Skeletal muscle satellite cell (primary cell): ENCODE measurements around the gene MAPK10.

Experiments used
- H3K27me3 ChIP-seq: 2 replicates; pipeline ENCODE4 v1.7.0; 2013; ENCODE audit warnings: low read length; ENCODE audit not compliant: control insufficient read depth, insufficient read depth
- H3K36me3 ChIP-seq: 2 replicates; pipeline ENCODE4 v1.7.0; 2013; ENCODE audit warnings: mild to moderate bottlenecking, control low read depth, low read length; ENCODE audit not compliant: insufficient read depth
- H3K4me1 ChIP-seq: 2 replicates; pipeline ENCODE4 v1.7.0; 2013; ENCODE audit warnings: low read length; ENCODE audit not compliant: control insufficient read depth, insufficient read depth
- H3K4me2 ChIP-seq: 2 replicates; pipeline ENCODE4 v1.7.0; 2013; ENCODE audit warnings: mild to moderate bottlenecking, low read length
- H3K4me3 ChIP-seq: 2 replicates; pipeline ENCODE4 v1.7.0; 2013; ENCODE audit warnings: low read length
- H3K9ac ChIP-seq: 2 replicates; pipeline ENCODE4 v1.7.0; 2013; ENCODE audit warnings: mild to moderate bottlenecking, low read depth, low read length, moderate library complexity
- H3K9me3 ChIP-seq: replicated peaks from 2 replicates; pipeline ENCODE4 v1.7.0; 2013; ENCODE audit warnings: mild to moderate bottlenecking, control low read depth, low read length

The MAPK10 gene

GRCh38 chr4:86004030-86004429 is 355.8 kb downstream of the MAPK10 start:
- Histone ChIP-seq H3K27me3 (no peaks in the 10 kb centered on the region), H3K4me1 (no peaks in the 10 kb centered on the region), H3K4me3 (no peak overlapping the region), H3K9ac (no peak overlapping the region), H3K9me3 (no peaks in the 10 kb centered on the region), H3K36me3 (peaks cover 15% of the 10 kb centered on the region), H3K4me2 (no peak overlapping the region)

- H3K36me3 ChIP-seq, result peaks cover 15% of the 10 kb centered on the region
- H3K4me3 ChIP-seq, result no peak overlapping the region
- no peaks in the 10 kb centered on the region for H3K4me1 ChIP-seq
- H3K4me2 ChIP-seq, result no peak overlapping the region
- no peaks in the 10 kb centered on the region for H3K9me3 ChIP-seq
- H3K9ac ChIP-seq, result no peak overlapping the region
- H3K27me3 ChIP-seq, result no peaks in the 10 kb centered on the region
Observed at GRCh38 chr4:86001591-86001990, 358.3 kb downstream of the MAPK10 start.

DNA sequence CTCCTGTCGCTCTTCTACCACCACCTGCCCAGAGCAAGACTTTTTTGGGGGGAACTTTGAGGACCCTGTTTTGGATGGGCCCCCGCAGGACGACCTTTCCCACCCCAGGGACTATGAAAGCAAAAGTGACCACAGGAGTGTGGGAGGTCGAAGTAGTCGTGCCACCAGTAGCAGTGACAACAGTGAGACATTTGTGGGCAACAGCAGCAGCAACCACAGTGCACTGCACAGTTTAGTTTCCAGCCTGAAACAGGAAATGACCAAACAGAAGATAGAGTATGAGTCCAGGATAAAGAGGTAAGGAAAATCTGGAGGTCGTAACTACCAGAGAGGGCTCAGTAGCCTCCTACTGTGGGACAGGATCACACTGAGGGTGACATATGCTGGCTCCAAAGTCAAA is 364.5 kb downstream of the MAPK10 start:
- Histone ChIP-seq H3K9ac (no peak overlapping the region), H3K9me3 (no peaks in the 10 kb centered on the region), H3K27me3 (no peaks in the 10 kb centered on the region), H3K4me2 (no peak overlapping the region), H3K4me1 (no peaks in the 10 kb centered on the region), H3K36me3 (peaks cover 12% of the 10 kb centered on the region), H3K4me3 (no peak overlapping the region)

DNA sequence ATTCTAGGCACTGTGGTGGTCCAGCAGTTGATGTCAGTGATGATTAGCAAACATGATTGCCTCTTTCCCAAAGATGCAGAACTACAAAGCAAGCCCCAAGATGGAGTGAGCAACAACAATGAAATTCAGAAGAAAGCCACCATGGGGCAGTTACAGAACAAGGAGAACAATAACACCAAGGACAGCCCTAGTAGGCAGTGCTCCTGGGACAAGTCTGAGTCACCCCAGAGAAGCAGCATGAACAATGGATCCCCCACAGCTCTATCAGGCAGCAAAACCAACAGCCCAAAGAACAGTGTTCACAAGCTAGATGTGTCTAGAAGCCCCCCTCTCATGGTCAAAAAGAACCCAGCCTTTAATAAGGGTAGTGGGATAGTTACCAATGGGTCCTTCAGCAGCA is 365.3 kb downstream of the MAPK10 start:
- H3K9ac ChIP-seq, result no peak overlapping the region
- H3K27me3 ChIP-seq, result no peaks in the 10 kb centered on the region

GRCh38 chr4:85993641-85994040 is 366.2 kb downstream of the MAPK10 start:
- H3K4me1 ChIP-seq, result no peaks in the 10 kb centered on the region
- H3K9me3 ChIP-seq, result no peaks in the 10 kb centered on the region
- H3K27me3 ChIP-seq, result no peaks in the 10 kb centered on the region
- H3K4me3 ChIP-seq, result no peak overlapping the region
- H3K4me2 ChIP-seq, result no peak overlapping the region
- H3K36me3 ChIP-seq, result peaks cover 12% of the 10 kb centered on the region
- H3K9ac ChIP-seq, result no peak overlapping the region

More for the DNA sequence above, 365.3 kb downstream of the MAPK10 start:
- Histone ChIP-seq H3K4me2 (no peak overlapping the region), H3K36me3 (peaks cover 12% of the 10 kb centered on the region), H3K4me3 (no peak overlapping the region), H3K9me3 (no peaks in the 10 kb centered on the region), H3K4me1 (no peaks in the 10 kb centered on the region)

DNA sequence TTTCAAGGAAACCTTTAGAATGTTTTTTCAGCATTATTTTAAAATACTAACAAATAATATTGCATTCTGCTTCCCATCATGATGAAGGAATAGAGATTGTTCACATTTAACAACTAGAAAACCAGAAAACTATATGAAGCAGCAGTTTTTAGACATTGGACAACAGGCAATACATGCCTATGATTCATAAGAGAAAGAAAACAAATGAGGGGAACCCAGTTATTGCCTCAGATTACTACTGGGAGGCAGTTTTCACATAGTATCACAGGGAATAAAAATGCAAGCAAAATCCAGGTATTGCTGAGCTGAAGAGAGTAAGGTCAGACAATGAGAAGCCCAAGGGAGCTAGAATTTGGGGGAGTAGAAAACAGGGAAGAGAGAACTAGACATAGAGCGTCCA is 373.6 kb downstream of the MAPK10 start:
- Histone ChIP-seq H3K9me3 (no peaks in the 10 kb centered on the region), H3K27me3 (no peaks in the 10 kb centered on the region), H3K36me3 (no peaks in the 10 kb centered on the region)

DNA sequence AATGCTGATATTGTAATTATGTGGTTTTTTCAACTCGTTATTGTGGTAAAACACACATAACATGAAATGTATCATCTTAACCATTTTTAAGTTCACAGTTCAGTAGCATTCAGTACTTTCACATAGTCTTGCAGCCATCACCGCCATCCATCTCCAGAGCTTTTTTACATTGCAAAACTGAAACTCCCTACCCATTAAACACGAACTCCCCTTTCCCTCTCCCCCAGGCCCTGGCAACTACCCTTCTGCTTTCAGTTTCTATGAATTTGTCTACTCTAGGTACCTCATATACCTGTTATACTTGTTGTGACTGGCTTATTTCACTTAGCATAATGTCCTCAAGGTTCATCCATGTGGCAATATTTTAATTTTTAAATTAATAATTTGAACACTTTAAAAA is 380.6 kb downstream of the MAPK10 start:
- Histone ChIP-seq H3K9ac (no peak overlapping the region), H3K4me2 (no peak overlapping the region), H3K4me3 (no peak overlapping the region), H3K27me3 (no peaks in the 10 kb centered on the region), H3K9me3 (no peaks in the 10 kb centered on the region), H3K36me3 (peaks cover 12% of the 10 kb centered on the region), H3K4me1 (no peaks in the 10 kb centered on the region)

More for the DNA sequence above, 373.6 kb downstream of the MAPK10 start:
- Histone ChIP-seq H3K9ac (no peak overlapping the region), H3K4me3 (no peak overlapping the region), H3K4me1 (peaks cover 2% of the 10 kb centered on the region), H3K4me2 (no peak overlapping the region)

DNA sequence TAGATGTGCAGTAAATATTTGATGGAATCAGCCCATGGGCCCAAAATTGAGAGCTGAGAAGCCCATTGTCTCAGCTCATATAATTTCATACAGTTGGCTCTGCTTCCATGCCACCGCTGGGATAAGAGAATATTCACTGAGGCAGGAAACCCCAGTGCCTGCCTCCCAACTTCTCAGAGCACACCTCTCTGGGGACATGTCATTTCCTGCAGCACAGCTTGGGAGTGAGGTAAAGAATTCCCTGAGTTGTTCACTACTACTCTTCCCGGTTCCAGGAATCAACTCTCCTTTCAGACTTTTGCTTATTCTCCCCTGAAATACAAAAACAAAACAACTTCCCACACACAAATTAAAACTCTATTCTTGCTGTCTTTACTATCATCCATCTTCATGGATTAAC is 389.3 kb downstream of the MAPK10 start:
- Histone ChIP-seq H3K4me3 (no peak overlapping the region), H3K9me3 (no peaks in the 10 kb centered on the region), H3K36me3 (no peaks in the 10 kb centered on the region), H3K27me3 (no peaks in the 10 kb centered on the region), H3K4me1 (peaks cover 29% of the 10 kb centered on the region), H3K4me2 (no peak overlapping the region), H3K9ac (no peak overlapping the region)

- Histone ChIP-seq H3K4me2 (peak overlapping the region; percentile 21), H3K4me3 (no peak overlapping the region), H3K4me1 (peaks cover 29% of the 10 kb centered on the region), H3K9me3 (no peaks in the 10 kb centered on the region), H3K9ac (peak overlapping the region; percentile 35), H3K36me3 (no peaks in the 10 kb centered on the region), H3K27me3 (no peaks in the 10 kb centered on the region)
Observed at GRCh38 chr4:85968945-85969819, 390.7 kb downstream of the MAPK10 start.

DNA sequence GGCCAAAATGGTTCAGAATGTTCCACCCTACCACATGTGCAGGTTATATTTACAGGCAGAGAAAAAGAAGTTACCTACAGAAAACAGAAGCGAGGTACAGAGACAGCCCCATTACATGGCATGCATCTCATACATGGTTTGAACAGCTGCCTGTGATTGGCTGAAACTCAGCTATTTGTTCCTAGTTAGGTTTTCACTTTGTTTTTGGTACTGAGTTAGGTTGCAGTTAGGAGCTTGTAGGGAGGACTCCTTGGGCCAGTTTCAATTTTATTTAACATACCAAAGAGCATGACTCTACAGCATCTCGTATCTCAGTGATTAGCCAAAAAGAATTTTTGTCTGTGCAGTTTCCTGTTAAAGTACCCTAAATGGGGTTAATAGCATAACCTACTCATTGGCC is 392.0 kb downstream of the MAPK10 start:
- Histone ChIP-seq H3K4me1 (peaks cover 29% of the 10 kb centered on the region), H3K36me3 (no peaks in the 10 kb centered on the region)

GRCh38 chr4:85966373-85966772 is 393.5 kb downstream of the MAPK10 start:
- H3K36me3 ChIP-seq, result no peaks in the 10 kb centered on the region
- H3K4me3 ChIP-seq, result no peak overlapping the region
- H3K4me2 ChIP-seq, result no peak overlapping the region
- no peaks in the 10 kb centered on the region for H3K27me3 ChIP-seq
- no peaks in the 10 kb centered on the region for H3K9me3 ChIP-seq
- H3K9ac ChIP-seq, result no peak overlapping the region
- peaks cover 25% of the 10 kb centered on the region for H3K4me1 ChIP-seq

More for the DNA sequence above, 392.0 kb downstream of the MAPK10 start:
- Histone ChIP-seq H3K4me3 (no peak overlapping the region), H3K27me3 (no peaks in the 10 kb centered on the region), H3K9me3 (no peaks in the 10 kb centered on the region), H3K9ac (no peak overlapping the region), H3K4me2 (peak overlapping the region; percentile 21)

- H3K9ac ChIP-seq, result no peak overlapping the region
- no peak overlapping the region for H3K4me3 ChIP-seq
- H3K27me3 ChIP-seq, result no peaks in the 10 kb centered on the region
- peaks cover 25% of the 10 kb centered on the region for H3K4me1 ChIP-seq
- H3K4me2 ChIP-seq, result no peak overlapping the region
- H3K9me3 ChIP-seq, result no peaks in the 10 kb centered on the region
- no peaks in the 10 kb centered on the region for H3K36me3 ChIP-seq
Observed at GRCh38 chr4:85965529-85965928, 394.3 kb downstream of the MAPK10 start.
